Aorta (tissue), 4 donors: Measurements from ENCODE around the gene NRL. TPM values are rescaled to one million over a fixed set of nuclear protein-coding genes. Genes with fewer than 3 reads are reported as not detected.

Experiments used
- microRNA-seq, 2 donors: library from miRNA; unstranded; fragments of <30 nt; microRNA quantifications; one replicate each; pipeline ENCODE4 v1.2.0, GENCODE V29; 2020
- polyA plus RNA-seq, 2 donors: library from polyadenylated mRNA; stranded (reverse); fragments of 200-250 nt; gene quantifications; one replicate each; pipeline ENCODE4 v1.2.3, GENCODE V29; 2013
- total RNA-seq, 2 donors: library from RNA; stranded (reverse); fragmentation: NEBNext Ultra II Directional; extraction: Animal tissue kit (Norgen Biotek cat#: 25700); gene quantifications; one replicate each; pipeline ENCODE4 v1.2.1, GENCODE V29; 2021
- donor health status: healthy with polysubstance abuse.
- donor health status: Bipolar disorder and iron deficiency.
- donor health status: DM: no; HTN: no; CAD: no.
- donor health status: DM: yes; HTN: yes; CAD: no.

NRL gene
- total and polyA plus RNA-seq, 4 donors = 0.63 to 1.4 (median 1.2) TPM

Small RNAs within 50 kb of the gene (microRNA-seq; reads per million reads assigned to microRNA genes)
- gene MIR7703 = 0 reads per million in 2 donors

Other genes starting within 250 kb of the NRL start
- 10 to 100 TPM; 17.8 to 21.2 TPM for gene DHRS4, start 161.2 kb downstream of the NRL start, total RNA-seq
- gene DHRS4, start 161.2 kb downstream of the NRL start, polyA plus RNA-seq = 10 to 100 TPM; 43.9 to 47.3 TPM
- gene DHRS4L2, start 126.0 kb downstream of the NRL start, total RNA-seq = 10 to 100 TPM; 15.1 to 17.5 TPM
- gene DHRS4L2, start 126.0 kb downstream of the NRL start, polyA plus RNA-seq = 10 to 100 TPM; 22.2 to 44.3 TPM
- under 1 TPM; 0.24 to 0.42 TPM for gene CARMIL3, start 62.9 kb downstream of the NRL start, total RNA-seq
- under 1 TPM in 1 of 2 donors, not detected in 1; 0.43 TPM for gene CARMIL3, start 62.9 kb downstream of the NRL start, polyA plus RNA-seq
- under 1 TPM; 0.71 to 0.99 TPM for gene CPNE6, start 43.4 kb downstream of the NRL start, total RNA-seq
- gene CPNE6, start 43.4 kb downstream of the NRL start, polyA plus RNA-seq = under 1 TPM; 0.03 to 0.25 TPM
- 10 to 100 TPM; 19.6 to 22.5 TPM for gene PCK2, start 20.6 kb downstream of the NRL start, total RNA-seq
- 10 to 100 TPM; 14.7 to 82.5 TPM for gene PCK2, start 20.6 kb downstream of the NRL start, polyA plus RNA-seq
- gene DCAF11, start 172 bp downstream of the NRL start, total RNA-seq = 10 to 100 TPM; 35.5 to 39.6 TPM
- 10 to 100 TPM; 37.3 to 41.8 TPM for gene DCAF11, start 172 bp downstream of the NRL start, polyA plus RNA-seq
- under 1 TPM; 0.71 to 0.75 TPM for gene FITM1, start 15.7 kb upstream of the NRL start, total RNA-seq
- under 1 TPM in 1 of 2 donors, not detected in 1; 0.56 TPM for gene FITM1, start 15.7 kb upstream of the NRL start, polyA plus RNA-seq
- gene PSME1, start 21.2 kb upstream of the NRL start, total RNA-seq = 100 to 1,000 TPM; 112 to 125 TPM
- 100 to 1,000 TPM; 206 to 210 TPM for gene PSME1, start 21.2 kb upstream of the NRL start, polyA plus RNA-seq
- 10 to 100 TPM; 12.8 to 15.3 TPM for gene EMC9, start 26.6 kb upstream of the NRL start, total RNA-seq
- 10 to 100 TPM; 18.3 to 41.9 TPM for gene EMC9, start 26.6 kb upstream of the NRL start, polyA plus RNA-seq
- gene PSME2, start 31.7 kb upstream of the NRL start, total RNA-seq = 10 to 100 TPM; 86.1 to 93.6 TPM
- gene PSME2, start 31.7 kb upstream of the NRL start, polyA plus RNA-seq = 100 to 1,000 TPM; 142 to 261 TPM
- 10 to 100 TPM; 51.6 to 61.1 TPM for gene RNF31, start 32.5 kb upstream of the NRL start, total RNA-seq
- gene RNF31, start 32.5 kb upstream of the NRL start, polyA plus RNA-seq = 100 to 1,000 TPM in 1 of 2 donors, 1 to 10 TPM in 1; 9.1 to 167 TPM
- gene IRF9, start 46.3 kb upstream of the NRL start, total RNA-seq = 100 to 1,000 TPM; 113 to 117 TPM
- gene IRF9, start 46.3 kb upstream of the NRL start, polyA plus RNA-seq = 100 to 1,000 TPM in 1 of 2 donors, 10 to 100 TPM in 1; 56.0 to 111 TPM
- gene REC8, start 57.1 kb upstream of the NRL start, total RNA-seq = 10 to 100 TPM; 13.2 to 18.1 TPM
- gene REC8, start 57.1 kb upstream of the NRL start, polyA plus RNA-seq = 1 to 10 TPM; 2.4 to 8.2 TPM
- 10 to 100 TPM; 23.4 to 29.3 TPM for gene IPO4, start 73.9 kb upstream of the NRL start, total RNA-seq
- gene IPO4, start 73.9 kb upstream of the NRL start, polyA plus RNA-seq = 10 to 100 TPM in 1 of 2 donors, 1 to 10 TPM in 1; 3.4 to 11.6 TPM
- gene TM9SF1, start 80.5 kb upstream of the NRL start, total RNA-seq = 10 to 100 TPM; 35.3 to 37.3 TPM
- gene TM9SF1, start 80.5 kb upstream of the NRL start, polyA plus RNA-seq = 10 to 100 TPM; 15.8 to 35.0 TPM
- gene TSSK4, start 90.7 kb upstream of the NRL start, total RNA-seq = under 1 TPM in 1 of 2 donors, not detected in 1; 0.39 TPM
- gene TSSK4, start 90.7 kb upstream of the NRL start, polyA plus RNA-seq = not detected
- gene CHMP4A, start 98.5 kb upstream of the NRL start, total RNA-seq = 10 to 100 TPM; 38.3 to 45.8 TPM
- 100 to 1,000 TPM; 130 to 179 TPM for gene CHMP4A, start 98.5 kb upstream of the NRL start, polyA plus RNA-seq
- gene MDP1, start 101.1 kb upstream of the NRL start, total RNA-seq = 10 to 100 TPM; 15.2 to 19.5 TPM
- 10 to 100 TPM; 38.7 to 49.6 TPM for gene MDP1, start 101.1 kb upstream of the NRL start, polyA plus RNA-seq
- 100 to 1,000 TPM; 122 to 123 TPM for gene NEDD8, start 117.4 kb upstream of the NRL start, total RNA-seq
- gene NEDD8, start 117.4 kb upstream of the NRL start, polyA plus RNA-seq = 100 to 1,000 TPM; 222 to 345 TPM
- 10 to 100 TPM; 44.6 to 59.1 TPM for gene GMPR2, start 118.0 kb upstream of the NRL start, total RNA-seq
- gene GMPR2, start 118.0 kb upstream of the NRL start, polyA plus RNA-seq = 10 to 100 TPM; 55.2 to 66.6 TPM
- gene TINF2, start 127.7 kb upstream of the NRL start, total RNA-seq = 10 to 100 TPM; 78.3 to 79.2 TPM
- gene TINF2, start 127.7 kb upstream of the NRL start, polyA plus RNA-seq = 10 to 100 TPM; 40.9 to 48.0 TPM
- 1 to 10 TPM in 1 of 2 donors, under 1 TPM in 1; 0.52 to 5.7 TPM for gene TGM1, start 148.2 kb upstream of the NRL start, total RNA-seq
- gene TGM1, start 148.2 kb upstream of the NRL start, polyA plus RNA-seq = 1 to 10 TPM in 1 of 2 donors, under 1 TPM in 1; 0.88 to 1.3 TPM
- 10 to 100 TPM; 17.1 to 26.1 TPM for gene RABGGTA, start 156.6 kb upstream of the NRL start, total RNA-seq
- 10 to 100 TPM; 19.0 to 40.0 TPM for gene RABGGTA, start 156.6 kb upstream of the NRL start, polyA plus RNA-seq
- gene DHRS1, start 184.8 kb upstream of the NRL start, total RNA-seq = 10 to 100 TPM; 21.2 to 27.3 TPM
- 10 to 100 TPM; 29.6 to 33.2 TPM for gene DHRS1, start 184.8 kb upstream of the NRL start, polyA plus RNA-seq
- gene NOP9, start 184.9 kb upstream of the NRL start, total RNA-seq = 10 to 100 TPM; 17.8 to 19.9 TPM
- 10 to 100 TPM in 1 of 2 donors, 1 to 10 TPM in 1; 7.9 to 10.8 TPM for gene NOP9, start 184.9 kb upstream of the NRL start, polyA plus RNA-seq
- 10 to 100 TPM; 12.2 to 13.9 TPM for gene CIDEB, start 193.0 kb upstream of the NRL start, total RNA-seq
- 10 to 100 TPM in 1 of 2 donors, 1 to 10 TPM in 1; 3.3 to 17.2 TPM for gene CIDEB, start 193.0 kb upstream of the NRL start, polyA plus RNA-seq
- gene LTB4R2, start 195.2 kb upstream of the NRL start, total RNA-seq = 1 to 10 TPM; 3.7 to 5.5 TPM
- under 1 TPM; 0.38 to 0.95 TPM for gene LTB4R2, start 195.2 kb upstream of the NRL start, polyA plus RNA-seq
- gene LTB4R, start 196.6 kb upstream of the NRL start, total RNA-seq = 1 to 10 TPM; 7.0 to 8.2 TPM
- gene LTB4R, start 196.6 kb upstream of the NRL start, polyA plus RNA-seq = 1 to 10 TPM; 2.9 to 5.2 TPM
- 100 to 1,000 TPM in 1 of 2 donors, 10 to 100 TPM in 1; 45.7 to 111 TPM for gene ADCY4, start 220.1 kb upstream of the NRL start, total RNA-seq
- gene ADCY4, start 220.1 kb upstream of the NRL start, polyA plus RNA-seq = 1 to 10 TPM in 1 of 2 donors, under 1 TPM in 1; 0.25 to 6.1 TPM
- gene RIPK3, start 225.0 kb upstream of the NRL start, total RNA-seq = 10 to 100 TPM in 1 of 2 donors, 1 to 10 TPM in 1; 8.0 to 15.8 TPM
- gene RIPK3, start 225.0 kb upstream of the NRL start, polyA plus RNA-seq = 1 to 10 TPM; 4.0 to 6.1 TPM